ENCODE measurements around the gene KMT5B. TPM values are rescaled to one million over a fixed set of nuclear protein-coding genes. Genes with fewer than 3 reads are reported as not detected.

Gene KMT5B
- total RNA-seq, 4 donors from 2014 or later, result 25.5 to 47.1 (median 40.3) TPM

DNA sequence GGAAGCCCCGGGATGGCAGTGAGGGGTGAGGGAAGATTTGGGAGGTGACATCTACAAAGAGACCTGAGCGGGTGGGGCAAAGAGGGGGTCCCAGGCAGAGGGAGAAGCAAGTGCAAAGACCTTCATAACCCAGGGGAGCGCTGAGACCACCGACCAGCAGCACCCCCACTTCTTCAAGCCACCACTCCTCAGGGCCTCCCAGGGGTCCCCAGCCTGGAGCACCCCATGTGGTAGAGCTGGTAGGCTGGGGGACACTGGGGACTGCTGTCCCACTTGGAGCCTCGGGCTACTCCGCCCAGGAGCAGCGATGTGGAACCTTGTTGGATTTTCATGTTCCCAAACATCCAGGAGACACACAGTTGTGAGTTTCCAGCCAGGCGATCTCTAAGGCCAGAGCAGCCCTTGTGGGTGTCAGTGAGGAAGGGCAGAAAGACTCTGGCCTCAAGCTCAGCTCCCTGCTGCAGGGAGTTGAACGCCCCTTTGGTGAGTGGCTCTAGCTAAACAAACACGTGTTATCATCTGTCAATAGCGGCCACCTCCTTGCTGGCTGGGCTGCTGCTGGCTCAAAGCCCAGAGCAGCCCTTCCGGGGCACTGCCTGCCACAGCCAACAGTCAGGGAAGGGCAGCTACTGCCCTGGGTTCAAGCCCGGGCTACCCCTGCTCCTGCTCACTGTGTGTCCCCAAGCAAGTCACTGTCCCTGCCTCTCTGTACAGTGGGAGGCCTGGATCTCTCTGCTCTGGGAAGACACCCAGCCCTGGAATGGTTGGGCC, 66.2 kb downstream of the KMT5B start:
- TF ChIP-seq EP300 (IDR thresholded peaks at IDR 0.05), result no peak
- TF ChIP-seq POLR2A (IDR thresholded peaks at IDR 0.05), result no peak
- TF ChIP-seq, protein P1, sequence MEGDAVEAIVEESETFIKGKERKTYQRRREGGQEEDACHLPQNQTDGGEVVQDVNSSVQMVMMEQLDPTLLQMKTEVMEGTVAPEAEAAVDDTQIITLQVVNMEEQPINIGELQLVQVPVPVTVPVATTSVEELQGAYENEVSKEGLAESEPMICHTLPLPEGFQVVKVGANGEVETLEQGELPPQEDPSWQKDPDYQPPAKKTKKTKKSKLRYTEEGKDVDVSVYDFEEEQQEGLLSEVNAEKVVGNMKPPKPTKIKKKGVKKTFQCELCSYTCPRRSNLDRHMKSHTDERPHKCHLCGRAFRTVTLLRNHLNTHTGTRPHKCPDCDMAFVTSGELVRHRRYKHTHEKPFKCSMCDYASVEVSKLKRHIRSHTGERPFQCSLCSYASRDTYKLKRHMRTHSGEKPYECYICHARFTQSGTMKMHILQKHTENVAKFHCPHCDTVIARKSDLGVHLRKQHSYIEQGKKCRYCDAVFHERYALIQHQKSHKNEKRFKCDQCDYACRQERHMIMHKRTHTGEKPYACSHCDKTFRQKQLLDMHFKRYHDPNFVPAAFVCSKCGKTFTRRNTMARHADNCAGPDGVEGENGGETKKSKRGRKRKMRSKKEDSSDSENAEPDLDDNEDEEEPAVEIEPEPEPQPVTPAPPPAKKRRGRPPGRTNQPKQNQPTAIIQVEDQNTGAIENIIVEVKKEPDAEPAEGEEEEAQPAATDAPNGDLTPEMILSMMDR (IDR thresholded peaks at IDR 0.05), result no peak
- H3K36me3 ChIP-seq, result no peaks in the 10 kb centered on the region
- H3K4me3 ChIP-seq, result no peak overlapping the region
- H3K9me3 ChIP-seq, result no peaks in the 10 kb centered on the region
- DNase-seq (ENCODE audit: low spot score in 2 of 2), result no peak
- H3K4me1 ChIP-seq, result peaks cover 0 to 23% (median 14%) of the 10 kb centered on the region in 4 donors
- H3K27ac ChIP-seq, result peak overlapping the region in 3 of 4 donors; percentile 2 to 70 (median 49)
- WGBS, 2 donors, result 45 to 60% methylated on average over 10 to 12 of the region's 13 CpGs
- no peaks in the 10 kb centered on the region for H3K27me3 ChIP-seq

DNA sequence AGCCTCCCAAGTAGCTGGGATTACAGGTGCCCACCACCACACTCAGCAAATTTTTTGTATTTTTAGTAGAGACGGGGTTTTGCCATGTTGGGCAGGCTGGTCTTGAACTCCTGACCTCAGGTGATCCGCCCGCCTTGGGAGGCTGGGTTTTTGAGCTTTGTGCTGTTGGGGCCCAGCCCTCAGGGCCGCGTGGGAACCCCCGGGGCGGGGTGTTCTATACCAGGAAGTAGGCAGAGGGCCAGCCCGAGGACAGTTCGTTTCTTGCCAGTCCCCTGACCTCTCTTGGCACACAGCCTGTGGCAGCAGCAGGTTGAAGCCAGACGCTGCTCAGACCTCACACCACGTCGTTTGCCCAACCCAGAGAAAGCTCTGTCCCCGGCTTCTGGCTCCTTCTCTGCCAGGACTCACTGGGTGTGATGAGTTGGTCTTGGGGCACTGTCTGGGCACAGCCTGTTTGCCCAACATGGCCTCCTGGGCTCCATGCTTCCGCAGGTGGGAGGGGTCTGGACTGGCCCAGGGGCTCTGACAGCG, 67.0 kb downstream of the KMT5B start:
- Histone ChIP-seq H3K36me3 (no peaks in the 10 kb centered on the region), H3K27ac (peak overlapping the region in 2 of 4 donors; percentile 49 to 70), H3K27me3 (no peaks in the 10 kb centered on the region), H3K4me1 (peaks cover 0 to 31% (median 21%) of the 10 kb centered on the region in 4 donors), H3K9me3 (no peaks in the 10 kb centered on the region), H3K4me3 (no peak overlapping the region)
- TF ChIP-seq POLR2A (IDR thresholded peaks at IDR 0.05), result no peak
- TF ChIP-seq EP300 (IDR thresholded peaks at IDR 0.05), result peak in 1 of 2 donors; percentile 40
- peak; percentile 56 to 78 for DNase-seq (ENCODE audit: low spot score in 2 of 2)
- WGBS, 2 donors, result 44 to 69% methylated on average over 6 to 12 of the region's 15 CpGs

DNA sequence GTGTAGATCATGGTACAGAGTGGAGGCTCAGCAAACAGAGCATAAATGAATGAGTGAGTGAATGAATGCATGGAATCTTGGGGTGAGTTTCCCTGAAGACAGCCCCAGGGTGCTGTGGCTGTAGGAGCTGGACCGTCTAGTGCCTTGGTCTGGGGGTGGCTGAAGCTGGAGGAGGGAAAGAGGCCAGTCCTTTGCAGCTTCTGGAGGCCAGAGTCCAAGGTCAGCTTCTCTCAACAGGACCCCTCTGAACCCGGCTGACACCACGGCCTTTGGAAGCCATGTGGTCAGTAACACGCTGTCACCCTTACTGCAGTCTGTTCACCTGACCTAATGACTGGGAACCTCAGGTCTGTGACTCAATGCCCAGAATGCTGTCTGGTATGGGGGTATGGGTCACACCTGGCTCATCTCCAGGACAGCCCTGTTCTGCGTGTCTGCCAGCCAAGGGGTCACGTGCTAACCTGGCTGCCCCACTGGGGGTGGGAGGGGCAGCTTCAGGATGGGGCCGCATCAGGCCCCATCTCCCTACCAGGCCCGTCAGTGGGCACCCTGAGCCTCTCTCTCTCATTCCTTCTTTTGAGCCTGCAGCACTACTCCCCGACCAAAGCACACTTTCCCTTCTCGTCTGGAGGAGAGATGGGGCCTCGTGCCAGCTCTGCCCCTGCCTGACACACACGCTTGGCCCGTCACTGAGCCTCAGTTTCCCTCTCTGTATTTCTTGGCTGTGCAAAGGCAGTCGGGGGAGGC, 67.8 kb downstream of the KMT5B start:
- TF ChIP-seq EP300 (IDR thresholded peaks at IDR 0.05) (no peak), POLR2A (IDR thresholded peaks at IDR 0.05) (no peak)
- TF ChIP-seq, protein P1 (IDR thresholded peaks at IDR 0.05), result no peak
- H3K27ac ChIP-seq, result no peak overlapping the region
- WGBS, 2 donors, result 67 to 74% methylated on average over 14 of the region's 14 CpGs
- no peak for DNase-seq (ENCODE audit: low spot score in 2 of 2)
- no peaks in the 10 kb centered on the region for H3K36me3 ChIP-seq
- no peak overlapping the region for H3K4me3 ChIP-seq
- H3K4me1 ChIP-seq, result peaks cover 0 to 34% (median 22%) of the 10 kb centered on the region in 4 donors
- H3K9me3 ChIP-seq, result no peaks in the 10 kb centered on the region
- H3K27me3 ChIP-seq, result no peaks in the 10 kb centered on the region

DNA sequence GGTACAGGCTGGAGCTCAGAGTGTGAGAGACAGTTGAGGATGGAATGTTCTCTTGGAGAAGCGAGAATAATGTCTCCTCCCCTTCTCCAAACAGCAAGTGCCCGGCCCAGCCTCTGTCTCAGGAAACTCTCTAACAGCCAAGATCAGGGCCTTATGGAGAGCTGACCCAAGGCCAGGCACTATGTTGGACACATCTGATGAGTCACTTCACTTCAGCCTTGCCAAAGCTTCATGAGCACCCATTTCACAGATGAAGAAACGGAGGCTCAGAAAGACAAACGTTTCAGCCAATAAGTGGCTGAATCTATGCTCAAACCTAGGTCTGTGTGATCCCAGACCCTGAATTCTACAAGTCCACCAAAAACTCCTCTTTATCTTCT, 69.8 kb downstream of the KMT5B start:
- Histone ChIP-seq H3K9me3 (no peaks in the 10 kb centered on the region), H3K4me3 (no peak overlapping the region), H3K27ac (no peak overlapping the region), H3K4me1 (peaks cover 0 to 35% (median 22%) of the 10 kb centered on the region in 4 donors), H3K27me3 (no peaks in the 10 kb centered on the region), H3K36me3 (no peaks in the 10 kb centered on the region)
- WGBS, 2 donors, result 83 to 91% methylated on average over 4 of the region's 4 CpGs
- TF ChIP-seq EP300 (IDR thresholded peaks at IDR 0.05) (no peak), POLR2A (IDR thresholded peaks at IDR 0.05) (no peak)
- TF ChIP-seq, protein P1 (IDR thresholded peaks at IDR 0.05), result no peak
- DNase-seq (ENCODE audit: low spot score in 2 of 2), result no peak

DNA sequence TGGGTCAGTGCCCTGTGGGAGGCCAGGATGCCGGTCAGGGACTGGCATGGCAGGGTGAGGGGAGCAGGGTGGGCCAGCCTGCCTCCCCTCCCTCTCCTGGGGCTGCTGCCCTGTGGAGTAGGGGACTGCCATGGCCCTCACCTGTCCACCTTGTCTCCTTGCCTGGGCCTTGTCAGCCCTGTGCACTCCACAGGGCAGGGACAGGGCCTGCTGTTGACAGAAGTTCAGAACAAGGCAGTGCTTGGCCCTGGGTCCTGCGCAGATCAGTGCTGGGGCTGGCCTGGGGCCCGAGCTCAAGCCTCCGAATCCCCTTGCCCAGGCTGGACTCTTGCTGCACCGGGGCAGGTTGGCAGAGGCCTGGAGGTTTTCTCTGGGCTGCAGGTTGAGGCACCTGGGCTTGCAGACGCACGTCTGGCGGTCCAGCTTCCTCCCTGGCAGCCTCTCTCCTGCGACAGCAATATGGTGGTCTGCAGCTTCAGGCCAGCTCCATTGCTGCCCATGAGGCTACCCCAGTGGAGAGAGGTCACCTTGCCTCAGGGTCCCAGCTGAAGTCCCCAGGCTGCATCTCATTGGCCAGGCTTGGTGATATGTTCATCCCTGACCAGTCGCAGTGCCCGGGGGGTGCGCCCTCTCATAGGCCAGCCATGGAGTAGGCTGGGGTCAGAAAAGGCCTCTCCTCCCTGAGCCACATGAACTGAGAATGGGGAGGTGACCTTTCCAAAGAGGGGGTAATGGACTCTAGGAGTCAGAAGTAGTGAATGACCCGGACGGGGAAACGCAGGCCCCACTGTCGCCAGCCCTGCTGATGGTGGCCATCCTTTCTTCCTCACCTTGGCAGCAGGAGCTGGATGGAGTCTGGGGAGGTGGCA, 70.4 kb downstream of the KMT5B start:
- whole genome bisulfite sequencing, 2 donors, result 78 to 94% methylated on average over 6 to 13 of the region's 16 CpGs
- Histone ChIP-seq H3K4me3 (no peak overlapping the region), H3K27ac (peak overlapping the region in 1 of 4 donors; percentile 6), H3K27me3 (no peaks in the 10 kb centered on the region), H3K4me1 (peaks cover 0 to 42% (median 22%) of the 10 kb centered on the region in 4 donors), H3K9me3 (no peaks in the 10 kb centered on the region), H3K36me3 (no peaks in the 10 kb centered on the region)
- DNase-seq (ENCODE audit: low spot score in 2 of 2), result no peak
- no peak for TF ChIP-seq POLR2A (IDR thresholded peaks at IDR 0.05)
- TF ChIP-seq, protein P1 (IDR thresholded peaks at IDR 0.05), result no peak
- no peak for TF ChIP-seq EP300 (IDR thresholded peaks at IDR 0.05)
